ENCODE results near the gene ADORA2A.

The ADORA2A gene

GRCh38 chr22:24404561-24405275, 22.7 kb upstream of the ADORA2A start:
- no peak for DNase-seq (ENCODE audit: low read depth)

- DNase-seq (ENCODE audit: low read depth): no peak
Measured at GRCh38 chr22:24405631-24406321, 21.6 kb upstream of the ADORA2A start.

GRCh38 chr22:24406322-24407277, 20.8 kb upstream of the ADORA2A start:
- no peak for DNase-seq (ENCODE audit: low read depth)

- no peak for DNase-seq (ENCODE audit: low read depth)
Measured at GRCh38 chr22:24407278-24407665, 20.1 kb upstream of the ADORA2A start.

- DNase-seq (ENCODE audit: low read depth): no peak
Measured at GRCh38 chr22:24407884-24408283, 19.5 kb upstream of the ADORA2A start.

- DNase-seq (ENCODE audit: low read depth): no peak
Measured at GRCh38 chr22:24408630-24409029, 18.8 kb upstream of the ADORA2A start.

GRCh38 chr22:24409707-24410106, 17.7 kb upstream of the ADORA2A start:
- DNase-seq (ENCODE audit: low read depth): no peak

GRCh38 chr22:24410110-24410856, 17.1 kb upstream of the ADORA2A start:
- no peak for DNase-seq (ENCODE audit: low read depth)

GRCh38 chr22:24411256-24412004, 16.0 kb upstream of the ADORA2A start:
- DNase-seq (ENCODE audit: low read depth): no peak

GRCh38 chr22:24412274-24412673, 15.1 kb upstream of the ADORA2A start:
- DNase-seq (ENCODE audit: low read depth): no peak

GRCh38 chr22:24413271-24413670, 14.1 kb upstream of the ADORA2A start:
- no peak for DNase-seq (ENCODE audit: low read depth)

GRCh38 chr22:24413736-24414385, 13.5 kb upstream of the ADORA2A start:
- no peak for DNase-seq (ENCODE audit: low read depth)

- DNase-seq (ENCODE audit: low read depth): no peak
Measured at GRCh38 chr22:24414523-24414922, 12.9 kb upstream of the ADORA2A start.

- DNase-seq (ENCODE audit: low read depth): no peak
Measured at GRCh38 chr22:24414984-24415945, 12.1 kb upstream of the ADORA2A start.

GRCh38 chr22:24416095-24416494, 11.3 kb upstream of the ADORA2A start:
- DNase-seq (ENCODE audit: low read depth): no peak

GRCh38 chr22:24416611-24417010, 10.8 kb upstream of the ADORA2A start:
- DNase-seq (ENCODE audit: low read depth): no peak

- DNase-seq (ENCODE audit: low read depth): no peak
Measured at GRCh38 chr22:24417200-24417599, 10.2 kb upstream of the ADORA2A start.

GRCh38 chr22:24417901-24418641, 9.3 kb upstream of the ADORA2A start:
- DNase-seq (ENCODE audit: low read depth): no peak
